Ureter (tissue), 1 donor: ENCODE results near the gene REV3L. TPM values are rescaled to one million over a fixed set of nuclear protein-coding genes. Genes with fewer than 3 reads are reported as not detected.
"Not testable (repeated sequence)": the region's sequence is repeated elsewhere in the genome, so short reads cannot be mapped to it uniquely, and the experiment has no call there.

Experiments used
- DNase-seq: peaks from one replicate; pipeline ENCODE4 v3.0.0-alpha.2; 2020; ENCODE audit warnings: low spot score
- total RNA-seq: library from RNA; stranded (reverse); gene quantifications from one replicate; pipeline ENCODE4 v1.2.4, GENCODE V29; 2023
- donor health status: DM: yes; HTN: yes; CAD: no.

Gene REV3L
- total RNA-seq, 1 donor from 2014 or later: 60.5 TPM

DNA sequence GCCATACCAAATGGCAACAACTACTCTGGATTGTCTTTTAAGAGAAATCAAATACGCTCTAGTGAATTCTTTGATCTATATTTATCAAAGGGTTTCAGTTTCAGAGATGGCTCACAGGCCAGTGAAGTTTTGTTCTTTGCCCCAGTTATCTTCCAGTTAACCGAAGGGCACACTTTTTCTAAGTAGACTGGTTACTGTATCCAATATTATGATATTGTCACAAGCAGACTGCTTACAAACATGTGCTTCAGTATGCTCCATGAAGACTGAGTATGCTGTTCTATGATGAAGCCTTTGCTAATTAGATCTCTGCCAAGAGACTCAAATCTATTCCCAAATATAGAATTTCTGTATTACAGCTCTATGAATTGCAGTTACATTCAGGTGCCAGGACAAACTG, 181.1 kb downstream of the REV3L start:
- no peak for DNase-seq

DNA sequence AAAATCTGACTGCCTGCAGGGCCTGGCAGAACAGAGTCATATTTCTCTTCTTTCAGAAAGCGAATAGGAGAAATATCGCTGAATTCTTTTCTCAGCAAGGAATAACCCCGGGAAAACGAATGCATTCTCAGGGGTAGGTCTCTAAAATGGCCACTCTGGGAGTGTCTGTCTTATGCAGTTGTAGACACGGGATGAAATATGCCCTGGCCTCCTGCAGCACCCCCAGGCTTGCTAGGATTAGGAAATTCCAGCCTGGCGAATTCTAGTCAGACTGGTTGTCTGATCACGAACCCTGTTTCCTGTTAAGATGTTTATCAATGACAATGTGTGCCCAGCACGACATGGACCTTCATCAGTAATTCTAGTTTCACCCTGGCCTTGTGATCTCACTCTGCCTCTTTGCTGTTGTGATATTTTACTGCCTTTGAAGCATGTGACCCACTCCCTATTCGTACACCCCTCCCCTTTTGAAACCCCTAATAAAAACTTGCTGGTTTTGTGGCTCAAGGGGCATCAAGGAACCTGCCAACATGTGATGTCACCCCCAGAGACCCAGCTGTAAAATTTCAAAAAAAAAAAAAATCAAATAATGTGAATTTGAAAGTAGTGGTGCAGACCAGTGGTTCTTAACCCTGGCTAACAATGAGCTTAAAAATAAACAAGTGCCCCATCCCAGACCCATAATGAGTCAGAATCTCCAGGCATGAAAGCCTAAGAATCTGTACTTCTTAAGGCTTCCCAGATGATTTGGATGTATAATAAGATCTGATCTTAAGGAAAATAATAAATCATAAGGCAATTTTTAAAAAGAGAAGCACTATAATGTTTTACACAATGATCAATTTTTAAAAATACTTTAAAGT, 181.8 kb downstream of the REV3L start:
- not testable (repeated sequence) for DNase-seq

GRCh38 chr6:111297776-111298175, 185.2 kb downstream of the REV3L start:
- no peak for DNase-seq

DNA sequence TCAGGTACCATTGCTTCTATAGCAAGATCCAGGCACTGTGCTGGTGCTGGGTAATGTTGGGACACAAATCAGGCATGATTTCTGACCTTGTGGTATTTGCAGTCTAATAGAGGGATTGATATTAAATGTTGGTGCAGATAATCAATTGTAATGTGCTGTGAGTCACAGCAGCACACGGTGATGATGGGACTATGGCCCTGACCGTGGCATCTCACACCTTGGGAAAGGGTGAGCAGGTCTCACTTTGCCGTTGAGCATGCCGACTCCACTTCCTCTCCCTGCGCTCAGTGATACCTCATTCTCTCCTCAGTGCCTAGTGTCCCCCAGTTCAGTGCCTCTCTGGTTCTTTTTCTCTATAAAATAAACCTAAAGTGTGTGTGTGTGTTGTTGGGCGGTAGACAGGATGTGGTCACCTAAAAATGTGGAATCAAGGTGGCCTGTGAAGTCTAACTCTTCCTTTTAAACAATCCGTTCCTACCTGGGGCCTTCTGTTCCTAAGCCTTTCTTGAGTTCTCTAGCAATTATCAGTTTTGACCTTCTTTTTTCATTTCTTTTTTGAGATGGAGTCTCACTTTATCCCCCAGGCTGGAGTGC, 188.5 kb downstream of the REV3L start:
- DNase-seq: no peak

- no peak for DNase-seq
Observed at GRCh38 chr6:111291336-111292259, 191.4 kb downstream of the REV3L start.

- not testable (repeated sequence) for DNase-seq
Observed at GRCh38 chr6:111290689-111291335, 192.2 kb downstream of the REV3L start.

GRCh38 chr6:111284356-111284755, 198.7 kb downstream of the REV3L start:
- not testable (repeated sequence) for DNase-seq

- DNase-seq: no peak
Observed at GRCh38 chr6:111283707-111284106, 199.3 kb downstream of the REV3L start.

- DNase-seq: no peak
Observed at GRCh38 chr6:111282515-111282914, 200.5 kb downstream of the REV3L start.

DNA sequence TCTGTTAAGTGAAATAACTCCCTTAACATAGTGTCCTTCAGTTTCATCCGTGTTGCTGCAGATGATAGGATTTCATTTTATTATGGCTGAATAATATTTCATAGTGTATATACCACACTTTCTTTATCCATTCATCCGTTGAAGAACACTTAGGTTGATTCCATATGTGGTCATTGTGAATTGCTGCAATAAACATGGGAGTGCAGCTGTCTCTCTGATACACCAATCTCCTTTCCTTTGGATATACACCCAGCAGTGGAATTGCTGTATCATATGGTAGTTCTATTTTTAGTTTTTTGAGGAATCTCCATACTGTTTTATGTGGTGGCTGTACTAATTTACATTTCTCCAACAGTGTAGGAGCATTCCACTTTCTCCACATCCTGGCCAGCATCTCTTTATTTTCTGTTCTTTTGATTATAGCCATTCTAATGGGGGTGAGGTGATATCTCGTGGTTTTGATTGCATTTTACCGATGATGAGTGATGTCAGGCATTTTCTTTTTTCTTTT, 202.5 kb downstream of the REV3L start:
- DNase-seq: no peak

DNA sequence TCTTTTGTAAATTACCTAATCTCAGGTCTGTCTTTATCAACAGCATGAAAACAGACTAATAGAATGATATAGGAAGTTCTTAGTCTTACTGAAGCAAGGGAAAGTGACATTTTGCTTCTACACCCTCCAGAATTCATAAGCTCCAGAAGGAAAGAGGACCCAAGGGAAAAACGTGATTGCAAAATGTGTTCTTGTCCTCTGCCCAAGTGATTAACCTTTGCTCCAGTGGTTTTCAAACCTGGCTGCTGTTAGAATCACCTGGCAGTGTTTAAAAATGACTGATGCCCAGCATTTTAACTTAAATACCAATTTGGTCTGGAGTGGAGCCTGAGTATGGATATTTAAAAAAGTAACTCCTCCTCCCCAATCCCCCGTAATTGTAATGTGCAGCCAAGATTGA, 204.3 kb downstream of the REV3L start:
- DNase-seq: no peak

GRCh38 chr6:111277819-111278218, 205.2 kb downstream of the REV3L start:
- DNase-seq: no peak

- DNase-seq: no peak
Observed at GRCh38 chr6:111276736-111277135, 206.3 kb downstream of the REV3L start.

- DNase-seq: no peak
Observed at GRCh38 chr6:111276335-111276734, 206.7 kb downstream of the REV3L start.

DNA sequence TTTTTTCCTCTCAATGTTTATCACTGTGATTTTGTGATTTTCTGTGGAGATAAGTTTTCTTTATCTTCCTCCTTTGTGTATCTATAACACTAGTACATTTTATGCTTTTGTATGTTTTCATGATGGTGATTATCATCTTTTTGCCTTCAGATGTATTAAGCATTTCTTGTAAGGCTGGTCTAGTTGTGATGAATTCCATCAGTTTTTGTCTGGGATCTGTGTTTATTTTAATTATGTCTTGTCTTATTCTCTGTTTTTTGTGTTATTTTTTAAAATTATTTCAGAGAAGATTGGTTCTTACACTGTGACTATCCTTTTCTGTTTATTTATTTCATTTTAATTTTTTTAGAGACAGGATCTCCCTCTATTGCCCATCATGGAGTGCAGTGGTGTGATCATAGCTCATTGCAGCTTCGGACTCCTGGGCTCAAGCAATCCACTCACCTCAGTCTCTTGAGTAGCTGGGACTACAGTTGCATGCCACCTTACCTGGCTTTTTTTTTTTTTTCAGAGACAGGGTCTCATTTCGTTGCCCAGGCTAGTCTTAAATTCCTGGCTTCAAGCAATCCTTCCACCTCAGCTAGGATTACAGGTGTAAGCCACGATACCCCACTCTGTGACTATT, 208.3 kb downstream of the REV3L start:
- no peak for DNase-seq

DNA sequence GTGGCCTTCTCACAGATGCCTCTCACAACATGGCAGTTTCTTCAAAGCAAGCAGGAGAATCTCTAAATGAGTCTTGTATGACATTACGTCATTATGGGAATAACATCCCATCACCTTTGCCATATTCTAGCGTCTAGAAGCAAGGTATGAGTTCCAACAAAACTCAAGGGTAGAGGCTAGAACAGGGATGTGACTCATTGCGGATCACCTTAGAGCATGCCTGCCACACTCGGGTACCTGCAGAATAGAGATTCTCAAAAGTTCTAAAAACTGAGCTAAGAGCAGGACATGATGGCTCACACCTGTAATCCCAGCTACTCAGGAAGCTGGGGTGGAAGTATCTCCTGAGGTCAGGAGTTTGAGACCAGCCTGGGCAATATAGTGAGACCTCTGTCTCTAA, 212.9 kb downstream of the REV3L start:
- DNase-seq: no peak

DNA sequence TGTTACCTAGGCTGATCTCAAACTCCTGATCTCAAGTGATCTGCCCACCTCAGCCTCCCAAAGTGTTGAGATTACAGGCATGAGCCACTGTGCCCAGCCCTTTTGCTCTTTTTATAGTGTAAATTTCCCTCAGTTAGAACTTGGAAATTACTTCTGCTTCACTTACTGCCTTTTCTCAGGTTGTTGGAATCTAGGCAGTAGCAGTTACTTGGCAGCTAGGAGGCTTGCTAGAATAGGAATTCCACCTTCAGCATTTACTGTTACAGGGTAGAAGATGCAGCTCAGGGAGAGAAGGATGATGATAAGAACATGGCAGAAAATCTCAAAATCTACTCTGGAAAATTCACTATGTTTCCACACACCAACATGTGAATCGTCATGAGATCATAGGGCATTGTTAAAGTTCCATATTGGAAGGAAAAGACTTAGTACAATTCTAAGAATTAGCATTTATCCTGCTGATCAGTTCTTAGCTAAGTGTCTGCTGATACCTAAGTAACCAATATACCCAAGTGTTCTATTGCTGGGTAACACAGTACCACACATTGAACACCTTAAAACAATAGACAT, 213.5 kb downstream of the REV3L start:
- no peak for DNase-seq

- DNase-seq: no peak
Observed at GRCh38 chr6:111267764-111268333, 215.2 kb downstream of the REV3L start.

DNA sequence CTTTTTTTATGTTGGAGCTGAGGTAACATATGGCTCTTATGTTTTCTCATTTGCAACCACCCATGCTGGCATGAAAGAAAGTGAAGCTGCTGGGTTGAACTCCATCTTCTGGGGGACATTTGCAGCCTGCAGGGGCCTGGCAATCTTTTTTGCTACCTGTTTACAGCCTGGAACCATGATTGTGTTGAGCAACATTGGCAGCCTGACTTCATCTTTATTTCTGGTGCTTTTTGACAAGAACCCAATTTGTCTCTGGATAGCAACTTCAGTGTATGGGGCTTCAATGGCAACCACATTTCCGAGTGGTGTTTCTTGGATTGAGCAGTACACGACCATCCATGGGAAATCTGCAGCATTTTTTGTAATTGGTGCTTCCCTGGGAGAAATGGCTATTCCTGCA, 216.7 kb downstream of the REV3L start:
- no peak for DNase-seq

GRCh38 chr6:111265842-111266241, 217.2 kb downstream of the REV3L start:
- DNase-seq: no peak
